GM21529 (cell line): ENCODE results near the gene CMIP.

ENCODE experiments used
- ATAC-seq: cut with Tn5 transposase; IDR thresholded peaks from one replicate; pipeline ENCODE4 v1.9.1; 2021; ENCODE audit not compliant: unreplicated experiment

The CMIP gene

DNA sequence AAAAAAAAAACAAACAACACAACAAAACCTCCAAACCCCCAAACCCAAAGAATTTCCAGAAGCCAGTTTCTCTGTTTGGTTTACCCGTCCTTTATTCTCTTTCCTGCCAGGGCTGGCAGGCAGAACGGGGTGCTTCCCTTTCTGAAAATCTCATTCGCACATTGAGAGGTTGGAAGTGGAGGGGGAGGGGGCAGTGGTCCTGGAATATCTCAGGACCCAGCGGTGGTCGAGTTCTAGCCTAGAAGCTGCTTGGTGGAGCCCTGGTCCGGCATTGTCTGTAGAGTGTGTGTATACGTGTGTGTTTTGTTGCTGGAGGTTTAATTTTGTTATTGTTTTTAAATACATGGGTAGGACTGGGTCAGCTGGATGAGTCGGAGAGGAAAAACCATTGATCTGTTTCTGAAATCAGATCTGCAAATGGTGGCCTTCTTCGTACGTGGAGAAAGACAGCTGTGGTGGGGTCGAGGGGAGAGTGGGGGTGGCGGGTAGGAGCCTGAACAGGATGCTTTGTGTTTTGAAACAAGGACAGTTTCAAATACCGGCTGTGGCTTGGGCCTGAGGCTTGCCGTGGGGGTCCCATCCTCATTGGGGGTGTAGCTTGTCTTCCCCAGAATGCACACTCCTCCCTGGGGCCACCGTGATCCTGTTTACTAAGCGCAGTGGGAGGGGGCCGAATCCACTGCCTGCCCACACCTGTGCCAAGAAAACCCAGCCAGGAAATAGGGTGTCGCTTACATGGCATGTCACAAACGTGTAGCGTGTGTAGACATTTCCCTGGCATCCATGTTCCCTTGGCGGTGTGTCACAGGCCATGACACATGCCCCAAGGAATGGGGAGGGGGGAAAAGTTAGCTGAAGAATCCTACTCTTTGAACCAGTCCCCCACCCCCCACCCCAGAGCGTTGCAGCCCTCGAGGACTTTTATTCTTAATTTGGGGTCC is 1.6 kb downstream of the CMIP start:
- ATAC-seq = no peak

GRCh38 chr16:81446907-81447268 is 2.3 kb downstream of the CMIP start:
- ATAC-seq = no peak

DNA sequence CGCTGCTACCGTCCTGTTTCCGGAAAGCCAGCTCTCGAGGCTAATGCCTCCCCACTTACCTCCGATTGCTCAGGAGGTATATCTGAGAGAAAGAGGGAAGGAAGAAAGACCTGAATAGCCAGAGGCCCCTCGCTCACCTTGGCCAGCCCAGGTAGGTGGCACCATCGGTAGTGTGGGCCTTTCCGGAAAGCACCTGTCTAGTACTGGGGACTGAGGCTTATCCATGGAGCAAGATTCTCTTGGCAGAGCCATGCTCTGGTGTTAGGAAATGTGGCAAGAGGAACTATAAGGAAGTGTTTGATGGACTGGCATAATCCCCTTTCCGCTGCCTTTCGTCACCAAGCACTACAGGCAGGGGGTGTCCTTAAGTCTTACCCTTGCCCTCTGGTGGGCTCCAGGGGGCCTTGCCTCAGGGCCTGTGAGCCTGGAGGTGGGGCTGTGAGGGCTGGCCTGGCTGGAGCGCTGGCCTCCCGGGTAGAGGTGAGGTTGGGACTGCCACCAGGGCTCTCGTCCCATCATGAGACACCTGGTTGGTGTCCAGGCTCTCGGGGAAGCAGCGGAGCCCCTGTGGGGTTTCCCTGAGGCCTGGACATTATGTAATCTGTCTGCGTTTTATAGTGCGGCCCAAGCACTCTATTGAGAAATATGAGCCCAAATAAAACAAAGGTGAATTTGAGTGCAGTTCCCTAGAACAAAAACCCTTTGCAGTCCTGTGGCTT is 2.9 kb downstream of the CMIP start:
- ATAC-seq = no peak

DNA sequence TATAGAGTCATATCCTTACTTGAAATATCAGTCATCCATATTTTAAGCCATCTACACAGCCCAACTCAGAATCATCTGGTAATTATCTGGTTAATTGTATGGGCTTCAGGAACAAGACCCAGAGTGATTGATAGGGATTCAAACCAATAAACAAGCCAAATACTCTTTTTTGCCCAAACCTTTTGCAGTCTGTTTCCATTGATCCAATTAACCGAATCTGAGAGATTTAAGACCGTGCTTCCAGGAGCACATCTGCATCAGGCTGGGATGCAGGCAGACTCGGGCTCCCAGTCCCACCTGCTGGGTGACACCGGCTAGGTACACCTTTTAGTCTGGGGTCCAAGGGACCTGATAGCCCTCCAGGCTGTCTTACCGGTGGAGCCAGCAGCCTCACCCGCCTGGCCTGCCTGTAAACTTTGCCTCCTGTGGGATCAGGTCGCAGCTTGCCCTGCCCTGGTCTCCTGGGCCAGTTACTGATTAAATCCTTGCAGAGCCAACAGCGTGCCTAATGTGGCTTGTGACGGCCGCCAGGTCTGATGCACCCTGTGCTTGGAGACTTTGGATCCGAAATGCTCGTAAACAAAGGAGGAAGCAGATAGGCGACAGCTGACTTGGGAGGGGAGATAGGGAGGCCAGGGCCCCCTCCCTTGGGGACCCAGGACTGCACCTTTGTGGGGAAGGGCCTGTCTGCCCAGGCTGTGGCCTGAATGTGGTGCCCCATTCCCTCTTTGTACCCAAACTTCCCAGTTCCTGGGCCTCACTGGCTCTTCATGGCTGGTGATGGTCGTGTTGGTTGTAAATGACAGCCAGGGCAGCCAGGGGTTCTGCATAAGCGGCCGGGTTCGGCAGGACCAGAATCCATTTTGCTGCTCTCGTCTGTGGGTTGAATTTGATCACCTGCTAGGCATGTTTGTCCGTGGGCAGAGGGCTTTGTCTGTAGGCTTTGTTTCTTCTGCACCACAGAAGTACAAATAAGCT is 3.8 kb downstream of the CMIP start:
- ATAC-seq = no peak

DNA sequence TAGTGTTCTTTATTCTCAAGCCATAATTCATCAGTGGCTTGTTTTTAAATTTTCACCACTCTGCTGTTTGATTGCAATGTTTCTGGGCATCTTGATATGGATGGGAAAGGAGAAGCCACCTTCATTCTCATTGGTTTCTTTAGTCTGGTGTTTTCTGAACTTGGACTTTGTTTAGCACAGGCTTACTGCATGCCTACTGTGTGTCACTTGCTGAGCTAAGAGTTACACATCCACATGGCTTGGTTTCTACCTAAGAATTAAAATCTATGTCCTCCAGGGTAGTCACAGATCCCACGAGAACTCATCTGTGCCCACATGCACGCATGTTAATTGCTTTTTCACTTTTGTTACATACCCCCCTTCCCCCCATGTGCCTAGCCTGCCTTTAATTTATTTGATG is 4.6 kb downstream of the CMIP start:
- ATAC-seq = no peak

GRCh38 chr16:81449899-81450608 is 5.4 kb downstream of the CMIP start:
- no peak for ATAC-seq

- no peak for ATAC-seq
Measured at GRCh38 chr16:81450783-81451491, 6.3 kb downstream of the CMIP start.

GRCh38 chr16:81451753-81452680 is 7.4 kb downstream of the CMIP start:
- no peak for ATAC-seq

DNA sequence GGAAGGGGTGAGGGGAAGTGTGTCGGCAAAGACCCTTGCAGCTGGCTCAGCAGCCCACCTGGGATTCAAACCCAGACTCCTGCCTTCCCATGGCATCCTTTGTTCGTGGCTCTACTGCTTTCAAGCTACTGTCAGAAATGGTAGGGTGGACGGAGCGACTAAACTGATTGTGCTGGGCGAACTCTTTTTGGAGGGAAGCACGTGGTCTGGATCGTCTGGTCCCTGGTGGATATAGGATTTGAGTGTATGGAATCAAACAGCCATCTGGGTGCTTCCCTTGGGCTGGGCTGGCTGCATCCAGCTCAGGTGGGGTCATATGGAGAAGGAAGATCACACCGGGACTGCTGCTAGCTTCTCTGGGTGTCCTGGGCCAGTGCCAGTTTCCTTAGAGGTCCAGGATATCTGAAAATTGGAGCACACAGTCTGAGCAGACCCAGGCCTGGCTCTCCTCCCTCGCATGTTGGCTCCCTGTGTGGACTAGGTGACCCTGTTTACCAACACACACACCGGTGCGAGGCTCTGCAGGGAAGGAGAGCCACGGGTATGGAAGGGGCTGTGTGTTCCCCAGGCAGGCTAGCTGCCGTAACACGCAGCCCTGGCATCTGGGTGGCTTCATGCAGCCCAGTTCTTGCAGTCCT is 8.6 kb downstream of the CMIP start:
- no peak for ATAC-seq

DNA sequence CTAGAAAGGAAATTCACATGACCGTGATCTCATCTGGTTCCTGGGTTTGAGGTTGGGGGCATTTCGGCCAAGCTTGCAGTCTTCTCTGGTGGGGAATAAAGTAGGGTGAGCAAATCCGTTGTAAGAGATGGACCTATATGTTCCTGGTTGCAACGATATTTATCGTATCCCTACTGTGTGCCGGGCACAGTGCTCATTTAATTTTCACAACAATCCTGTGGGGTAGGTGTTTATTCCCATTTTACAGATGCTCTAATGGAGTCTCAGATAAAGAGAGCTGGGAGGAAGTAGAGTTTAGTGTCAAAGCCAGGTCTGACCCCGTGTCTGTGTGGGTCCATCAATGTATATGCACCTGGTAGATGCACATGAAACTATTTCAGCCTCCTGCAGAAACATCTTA is 9.4 kb downstream of the CMIP start:
- no peak for ATAC-seq

DNA sequence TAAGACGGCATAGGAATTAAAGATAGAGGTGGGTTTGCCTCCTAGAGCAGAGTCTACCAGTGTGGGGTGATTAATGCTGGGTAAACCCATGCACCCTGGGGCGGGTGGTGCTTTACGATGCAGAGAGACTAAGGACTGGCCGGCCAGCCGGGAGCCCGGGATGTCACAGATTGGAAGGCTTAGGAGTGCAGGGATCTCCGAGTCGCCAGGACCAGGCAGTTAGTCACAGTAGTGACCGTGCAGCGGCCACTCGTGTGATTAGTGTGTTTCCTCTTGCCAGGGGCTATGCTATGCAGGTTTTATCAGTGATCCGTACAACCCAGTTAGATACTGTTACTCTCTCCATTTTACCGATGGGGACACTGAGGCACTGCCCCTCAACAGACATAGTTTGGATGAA is 10.4 kb downstream of the CMIP start:
- no peak for ATAC-seq

DNA sequence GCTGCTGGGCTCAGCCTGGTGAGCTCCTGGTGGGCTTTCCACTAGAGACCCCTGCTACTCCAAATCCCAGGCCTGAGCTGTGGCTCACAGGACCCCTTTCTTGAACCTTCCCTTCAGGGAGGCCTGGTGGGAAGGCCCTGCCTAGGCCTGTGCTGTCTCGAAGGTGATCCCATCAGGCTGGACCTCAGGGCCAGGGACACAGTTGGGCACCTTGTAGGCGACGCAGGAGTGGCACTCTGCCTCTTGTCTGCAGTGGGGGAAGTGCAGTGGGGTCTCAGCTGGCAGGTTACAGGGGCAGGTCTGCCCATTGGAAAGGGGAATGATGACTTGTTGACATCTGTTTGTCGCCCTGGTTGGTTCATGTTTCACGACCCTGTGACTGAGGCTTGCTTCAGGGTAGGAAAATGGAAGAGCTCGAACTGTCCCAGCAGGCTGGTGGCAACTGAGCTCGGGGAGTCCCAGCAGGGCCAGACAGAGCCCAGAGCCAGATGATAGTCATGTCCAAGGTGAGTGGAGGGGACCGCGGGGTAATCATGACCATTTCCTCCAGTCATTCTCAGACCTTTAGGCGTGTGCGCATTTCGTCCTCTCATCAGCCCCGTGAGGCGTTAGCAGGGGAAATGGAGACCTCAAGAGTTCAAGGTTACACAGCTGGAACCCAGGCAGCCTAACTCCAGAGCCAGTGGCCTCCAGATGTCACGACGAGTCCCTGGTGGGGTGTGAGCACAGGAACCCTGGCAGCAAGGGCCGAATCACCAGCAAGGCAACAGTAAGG is 11.3 kb downstream of the CMIP start:
- no peak for ATAC-seq

- no peak for ATAC-seq
Measured at GRCh38 chr16:81456523-81457325, 12.1 kb downstream of the CMIP start.

DNA sequence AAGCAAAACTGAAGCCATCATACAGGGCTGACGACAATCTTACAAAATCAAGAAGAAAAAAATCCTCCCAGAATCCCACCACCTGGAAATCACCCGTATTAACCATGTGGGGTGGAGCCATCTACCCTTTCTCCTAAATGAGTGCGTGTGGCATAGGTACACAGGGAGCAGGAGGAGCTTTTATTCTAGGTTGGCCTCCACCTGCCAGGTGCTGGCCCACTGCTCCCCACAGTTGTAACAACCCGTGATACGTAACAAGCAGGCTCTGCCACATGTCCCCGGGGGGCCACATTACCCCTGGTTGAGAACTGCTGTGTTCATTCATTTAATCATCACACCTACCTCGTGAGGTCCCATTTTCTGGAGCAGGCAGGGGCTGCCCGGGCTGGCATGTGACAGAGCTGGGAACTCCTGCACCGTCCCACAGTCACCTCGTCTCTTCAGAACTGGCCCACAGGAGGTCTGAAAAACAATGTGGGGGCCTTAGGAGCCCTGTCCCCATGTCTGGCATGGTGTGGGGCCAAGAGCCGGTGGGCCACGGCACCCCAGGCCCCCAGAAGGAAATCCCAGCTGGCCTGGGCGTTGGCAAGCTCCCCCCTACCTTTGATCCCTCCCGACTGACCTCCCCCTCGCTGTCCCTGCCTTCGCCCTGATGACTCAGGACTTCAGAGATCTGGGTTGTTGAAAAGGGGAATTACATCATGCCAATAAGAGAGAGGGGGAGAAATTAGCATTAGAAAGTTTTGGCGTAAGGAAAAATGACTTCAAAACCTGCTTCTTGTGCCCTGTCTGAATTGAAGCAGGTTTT is 12.9 kb downstream of the CMIP start:
- no peak for ATAC-seq

DNA sequence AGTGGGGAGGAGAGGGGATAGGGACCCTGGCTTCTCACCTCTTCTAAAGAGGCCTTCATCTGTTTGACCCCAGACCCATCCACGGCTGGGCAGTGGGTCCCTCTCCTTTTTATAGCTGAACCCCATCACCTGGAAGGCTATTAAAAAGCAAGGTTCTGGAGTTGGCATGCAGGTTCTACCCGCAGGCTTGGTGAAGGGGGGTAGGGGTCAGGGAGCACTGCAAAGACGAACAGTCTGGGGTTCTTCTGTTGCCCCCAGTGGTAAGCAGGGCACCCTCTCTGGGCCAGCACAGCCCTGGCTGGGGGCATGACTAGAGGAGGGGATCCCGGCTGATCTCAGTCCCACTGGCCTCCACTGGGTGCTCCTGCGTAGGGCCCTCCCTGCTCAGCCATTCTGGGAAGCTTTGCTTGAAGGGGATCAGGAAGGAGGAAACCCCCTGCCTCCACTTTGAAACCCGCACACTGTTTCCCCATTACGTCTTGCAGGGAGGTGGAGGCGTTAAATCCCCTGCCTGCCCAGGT is 13.6 kb downstream of the CMIP start:
- ATAC-seq = no peak
